Measurements from ENCODE around the gene CCDC188.

DNA sequence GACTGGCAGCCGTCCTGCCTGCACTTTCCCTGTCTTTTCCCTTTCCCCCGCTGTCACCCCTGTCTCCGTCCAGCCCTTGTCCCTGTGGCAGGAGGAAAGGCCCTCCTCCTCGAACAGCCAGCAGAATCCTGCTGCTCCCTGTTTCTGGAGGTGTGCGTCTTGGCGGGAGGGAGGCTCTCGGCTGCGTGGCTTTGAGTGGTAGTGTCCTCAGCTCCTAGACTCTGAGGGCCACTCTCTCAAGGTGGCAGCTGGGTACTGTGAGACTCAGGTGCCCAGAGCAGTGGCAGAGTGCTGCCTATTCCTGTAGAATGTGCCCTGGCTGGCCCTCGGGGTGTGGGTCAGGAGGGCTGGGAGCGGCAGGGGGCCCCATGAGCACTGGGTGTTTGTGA lies 44.0 kb downstream of the CCDC188 start:
- TF ChIP-seq SP1 (CRISPR knock-in tag; conservative IDR thresholded peaks at IDR 0.05) (no peak), ZNF263 (CRISPR knock-in tag; IDR thresholded peaks at IDR 0.05; ENCODE audit: low read depth) (no peak)
- TF ChIP-seq, protein P1, sequence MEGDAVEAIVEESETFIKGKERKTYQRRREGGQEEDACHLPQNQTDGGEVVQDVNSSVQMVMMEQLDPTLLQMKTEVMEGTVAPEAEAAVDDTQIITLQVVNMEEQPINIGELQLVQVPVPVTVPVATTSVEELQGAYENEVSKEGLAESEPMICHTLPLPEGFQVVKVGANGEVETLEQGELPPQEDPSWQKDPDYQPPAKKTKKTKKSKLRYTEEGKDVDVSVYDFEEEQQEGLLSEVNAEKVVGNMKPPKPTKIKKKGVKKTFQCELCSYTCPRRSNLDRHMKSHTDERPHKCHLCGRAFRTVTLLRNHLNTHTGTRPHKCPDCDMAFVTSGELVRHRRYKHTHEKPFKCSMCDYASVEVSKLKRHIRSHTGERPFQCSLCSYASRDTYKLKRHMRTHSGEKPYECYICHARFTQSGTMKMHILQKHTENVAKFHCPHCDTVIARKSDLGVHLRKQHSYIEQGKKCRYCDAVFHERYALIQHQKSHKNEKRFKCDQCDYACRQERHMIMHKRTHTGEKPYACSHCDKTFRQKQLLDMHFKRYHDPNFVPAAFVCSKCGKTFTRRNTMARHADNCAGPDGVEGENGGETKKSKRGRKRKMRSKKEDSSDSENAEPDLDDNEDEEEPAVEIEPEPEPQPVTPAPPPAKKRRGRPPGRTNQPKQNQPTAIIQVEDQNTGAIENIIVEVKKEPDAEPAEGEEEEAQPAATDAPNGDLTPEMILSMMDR (IDR thresholded peaks at IDR 0.05) = no peak
- TF ChIP-seq, protein P2, sequence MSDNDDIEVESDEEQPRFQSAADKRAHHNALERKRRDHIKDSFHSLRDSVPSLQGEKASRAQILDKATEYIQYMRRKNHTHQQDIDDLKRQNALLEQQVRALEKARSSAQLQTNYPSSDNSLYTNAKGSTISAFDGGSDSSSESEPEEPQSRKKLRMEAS (CRISPR knock-in tag; IDR thresholded peaks at IDR 0.05) = no peak

Data from WTC11 (cell line).